Activated CD8-positive, alpha-beta memory T cell treated with anti-CD3 and anti-CD28 coated beads for 48 hours (primary cell): ENCODE measurements around the gene PHACTR1.

ENCODE experiments used
- DNase-seq, 3 experiments: peaks; one replicate each; pipeline ENCODE4 v3.0.0-alpha.2; 2020; ENCODE audit warnings: low read depth in 2 of 3, low spot score in 2 of 3

The PHACTR1 gene

GRCh38 chr6:13024616-13025015 is 308.0 kb downstream of the PHACTR1 start:
- no peak for DNase-seq

DNA sequence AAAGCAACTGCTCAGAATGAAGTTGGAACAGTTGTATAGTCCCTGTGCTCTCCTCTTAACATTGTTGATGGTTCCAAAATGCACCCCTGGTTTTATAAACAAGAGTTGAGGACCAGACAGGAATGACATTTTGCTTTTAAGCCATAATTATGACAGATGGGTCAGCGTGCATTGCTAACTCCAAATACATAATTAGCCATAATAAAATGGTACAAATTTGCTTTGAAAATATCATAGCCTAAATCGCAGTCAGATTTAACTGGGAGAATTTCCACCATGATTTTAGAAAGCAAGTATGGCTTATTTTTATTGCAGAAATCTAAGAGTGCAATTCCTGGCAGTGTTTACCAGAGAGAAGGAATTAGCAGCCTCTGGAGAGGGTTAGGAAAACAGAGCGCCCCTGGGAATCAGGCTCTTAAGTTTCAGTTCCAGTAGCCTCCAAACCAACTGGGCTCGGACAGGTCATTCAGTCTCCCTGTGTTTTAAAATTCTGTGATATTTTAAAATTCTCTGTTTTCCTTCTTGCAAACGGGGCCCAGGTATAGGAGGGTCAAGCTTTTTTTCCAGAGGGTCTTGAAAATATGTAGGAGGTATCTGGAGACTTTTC is 309.4 kb downstream of the PHACTR1 start:
- DNase-seq, result no peak

- no peak for DNase-seq
These were observed 310.0 kb downstream of the PHACTR1 start for GRCh38 chr6:13026557-13026956.

DNA sequence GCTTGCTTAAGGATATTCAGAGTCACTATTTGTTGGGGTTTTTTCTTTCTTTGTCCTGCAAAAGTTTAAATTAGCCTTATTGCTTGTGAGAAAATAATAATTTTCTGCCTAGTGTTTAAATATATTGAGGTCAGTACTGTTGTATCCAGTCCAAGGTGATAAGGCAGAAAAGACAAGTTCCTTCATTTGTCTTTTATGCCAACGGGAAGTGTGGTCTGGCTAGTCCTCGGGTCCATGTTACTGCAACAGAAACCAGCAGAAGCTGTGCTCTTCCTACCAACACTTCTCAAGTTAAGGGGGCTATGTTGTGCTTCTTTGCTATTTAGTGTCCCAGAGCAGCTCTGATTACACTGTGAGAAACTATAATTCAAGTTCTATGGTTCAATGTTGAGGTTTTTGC is 310.6 kb downstream of the PHACTR1 start:
- no peak for DNase-seq

- no peak for DNase-seq
These were observed 313.8 kb downstream of the PHACTR1 start for GRCh38 chr6:13030396-13030795.

DNA sequence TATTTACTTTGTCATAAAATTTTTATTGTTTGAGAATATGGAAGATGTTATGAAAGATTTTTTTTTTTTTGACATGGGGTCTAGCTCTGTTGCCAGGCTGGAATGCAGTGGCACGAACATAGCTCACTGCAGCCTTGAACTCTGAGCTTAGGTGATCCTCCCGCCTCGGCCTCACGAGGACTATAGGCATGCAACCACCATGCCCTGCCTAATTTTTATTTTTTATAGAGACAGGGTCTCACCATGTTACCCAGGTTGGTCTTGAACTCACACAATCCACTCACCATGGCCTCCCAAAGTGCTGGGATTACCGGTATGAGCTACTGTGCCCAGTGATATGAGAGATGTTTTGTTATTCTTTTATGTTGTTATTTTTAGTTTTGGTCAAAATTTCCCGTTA is 316.0 kb downstream of the PHACTR1 start:
- no peak for DNase-seq

DNA sequence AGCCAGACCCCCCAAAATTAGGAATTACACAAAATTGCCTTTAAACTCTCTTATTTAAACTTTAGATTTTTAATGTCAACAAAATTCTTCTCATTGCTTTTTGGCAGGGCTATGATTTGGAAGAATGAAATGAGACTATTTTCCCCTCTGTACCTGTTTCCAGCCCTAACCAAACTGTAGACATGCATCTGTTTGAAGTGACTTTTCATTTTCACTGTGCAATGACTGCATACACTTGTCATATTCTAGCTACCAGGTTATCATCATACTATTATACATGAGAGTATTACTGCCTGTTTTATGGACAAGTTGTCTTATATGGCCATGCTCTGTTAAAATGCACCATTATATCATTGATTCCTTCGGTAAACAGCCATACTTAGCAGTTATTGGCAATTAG is 316.6 kb downstream of the PHACTR1 start:
- DNase-seq, result no peak

DNA sequence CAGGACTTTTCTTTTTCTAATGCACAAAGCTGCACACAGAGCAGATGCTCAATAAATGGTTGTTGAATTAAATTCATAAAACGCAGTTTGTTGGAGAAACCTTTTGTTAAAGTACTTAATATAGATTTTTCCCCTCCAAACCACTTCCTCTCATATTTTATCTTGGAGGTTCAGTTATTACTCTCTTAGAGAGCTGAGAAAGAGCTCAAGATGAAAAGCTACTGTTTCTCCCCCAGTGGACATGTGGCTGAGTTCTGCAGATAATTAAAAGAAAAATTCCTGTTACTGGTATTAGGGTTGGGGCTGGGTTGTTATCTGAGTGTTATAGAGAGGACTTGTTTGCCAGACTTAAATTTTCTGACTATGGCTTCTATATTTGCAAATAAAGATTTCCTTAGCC is 317.7 kb downstream of the PHACTR1 start:
- no peak for DNase-seq

DNA sequence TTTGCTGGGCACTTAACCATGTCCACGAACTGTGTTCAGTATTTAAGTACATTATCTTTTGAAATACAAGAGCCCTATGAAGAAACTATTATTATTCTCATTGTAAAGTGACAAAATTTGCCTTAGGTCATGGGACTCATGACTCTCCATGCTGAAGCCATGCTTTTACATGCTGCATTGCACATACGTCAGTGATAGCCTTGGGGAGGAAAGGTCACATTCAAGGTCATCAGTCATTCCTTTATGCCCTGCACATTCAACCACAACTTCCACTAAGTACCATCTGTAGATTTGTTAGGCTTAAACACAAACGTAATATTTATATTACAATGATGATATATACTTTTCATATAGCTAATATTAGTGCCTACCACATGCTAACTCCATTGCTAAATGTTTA is 319.0 kb downstream of the PHACTR1 start:
- no peak for DNase-seq

DNA sequence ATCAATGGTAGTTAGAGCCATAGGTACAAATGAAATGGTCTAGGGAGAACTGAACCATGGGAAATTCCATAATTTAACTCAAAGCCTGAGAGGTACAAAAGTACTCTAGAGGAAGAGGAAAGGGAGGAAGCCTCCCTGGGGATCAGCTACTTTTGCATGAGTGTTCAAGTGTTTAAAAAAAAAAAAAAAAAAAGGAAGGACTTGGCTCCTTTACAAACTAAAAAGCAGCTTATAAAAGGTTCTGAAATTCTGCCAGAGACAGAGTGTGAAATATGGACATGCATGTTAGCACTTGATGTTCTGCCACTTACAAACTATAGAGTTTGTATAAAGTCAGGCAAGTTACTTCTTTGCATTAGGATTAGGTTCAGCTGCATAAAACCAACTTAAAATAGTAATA is 321.7 kb downstream of the PHACTR1 start:
- no peak for DNase-seq

DNA sequence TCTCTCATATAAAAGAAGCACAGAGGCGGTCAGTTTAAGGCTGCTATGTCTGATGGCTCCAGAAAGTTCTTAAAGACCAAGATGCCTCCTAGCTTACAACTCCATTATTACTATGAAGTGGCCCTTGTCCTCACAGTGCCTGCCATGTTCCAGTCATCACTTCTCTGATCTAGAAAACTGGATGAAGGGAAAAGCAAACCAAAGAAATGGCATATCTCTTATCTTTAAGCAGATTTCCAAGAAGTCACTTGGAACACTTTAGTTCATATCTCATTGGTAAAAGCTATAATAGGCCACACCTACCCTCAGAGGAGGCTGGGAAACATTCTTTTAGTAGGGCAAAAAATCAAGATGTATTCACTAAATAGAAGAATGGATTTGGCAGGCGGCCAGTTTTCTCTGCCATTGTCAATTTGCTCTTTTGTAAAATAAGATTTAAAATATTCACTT is 322.2 kb downstream of the PHACTR1 start:
- no peak for DNase-seq

- no peak for DNase-seq
These were observed 327.8 kb downstream of the PHACTR1 start for GRCh38 chr6:13044390-13044789.

DNA sequence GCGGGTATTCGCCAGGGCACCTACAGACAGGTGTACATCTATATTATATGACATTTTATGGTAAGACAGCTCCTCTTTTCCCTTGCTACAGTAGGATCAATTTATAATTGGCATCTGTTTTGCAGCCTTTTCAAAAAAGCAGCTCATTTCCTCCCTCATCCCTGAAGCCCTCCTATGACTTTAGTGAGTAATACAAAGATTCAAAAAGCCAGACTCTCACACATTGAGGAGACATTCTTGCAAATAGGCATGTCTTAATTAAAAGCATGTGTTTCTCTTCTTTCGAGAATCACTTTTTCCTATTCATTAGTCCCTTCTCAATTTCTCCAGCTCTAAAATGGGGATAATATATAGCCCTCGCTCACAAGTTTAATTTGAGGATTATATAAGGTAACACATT is 328.3 kb downstream of the PHACTR1 start:
- no peak for DNase-seq

- DNase-seq, result no peak
These were observed 329.1 kb downstream of the PHACTR1 start for GRCh38 chr6:13045676-13046075.

DNA sequence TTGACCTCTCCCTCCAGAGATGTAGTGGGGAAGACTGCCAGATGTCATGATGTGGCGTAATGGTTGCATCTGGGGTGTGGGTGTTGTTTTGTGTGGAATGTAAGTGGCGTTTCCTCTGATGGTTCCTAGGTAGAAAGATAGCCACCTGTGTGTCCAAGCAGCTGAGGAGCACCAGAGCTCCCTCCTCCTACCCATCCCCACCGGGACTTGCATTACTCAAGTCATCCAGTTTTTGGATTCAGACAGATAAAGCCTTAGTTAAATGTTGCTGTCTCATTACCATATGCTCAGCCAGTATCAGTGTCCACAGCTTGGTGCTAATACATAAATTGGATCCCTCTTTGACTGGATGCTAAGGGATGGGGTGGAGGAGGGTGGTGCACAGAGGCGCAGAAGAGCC is 329.5 kb downstream of the PHACTR1 start:
- DNase-seq, result no peak

DNA sequence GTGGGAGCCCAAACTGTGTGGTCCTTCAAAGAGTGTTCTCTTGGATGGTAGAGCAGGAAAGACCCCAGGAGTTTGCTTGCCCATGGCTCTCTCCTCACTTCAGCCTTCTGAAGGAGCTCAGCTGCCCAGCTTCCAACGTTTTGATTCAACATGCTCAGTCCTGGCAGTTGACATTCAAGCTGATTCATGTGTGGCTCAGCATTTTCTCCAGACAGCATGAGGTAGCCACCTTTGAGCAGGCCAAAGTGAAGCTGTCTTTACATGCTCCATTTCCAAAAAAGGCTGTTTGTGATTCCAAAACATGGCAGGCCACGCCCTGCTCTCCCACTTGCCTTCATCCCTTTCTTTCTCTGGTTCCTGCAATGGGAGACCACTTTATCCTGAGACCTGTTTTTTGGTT is 331.5 kb downstream of the PHACTR1 start:
- DNase-seq, result no peak

- DNase-seq, result no peak
These were observed 333.2 kb downstream of the PHACTR1 start for GRCh38 chr6:13049666-13050254.

DNA sequence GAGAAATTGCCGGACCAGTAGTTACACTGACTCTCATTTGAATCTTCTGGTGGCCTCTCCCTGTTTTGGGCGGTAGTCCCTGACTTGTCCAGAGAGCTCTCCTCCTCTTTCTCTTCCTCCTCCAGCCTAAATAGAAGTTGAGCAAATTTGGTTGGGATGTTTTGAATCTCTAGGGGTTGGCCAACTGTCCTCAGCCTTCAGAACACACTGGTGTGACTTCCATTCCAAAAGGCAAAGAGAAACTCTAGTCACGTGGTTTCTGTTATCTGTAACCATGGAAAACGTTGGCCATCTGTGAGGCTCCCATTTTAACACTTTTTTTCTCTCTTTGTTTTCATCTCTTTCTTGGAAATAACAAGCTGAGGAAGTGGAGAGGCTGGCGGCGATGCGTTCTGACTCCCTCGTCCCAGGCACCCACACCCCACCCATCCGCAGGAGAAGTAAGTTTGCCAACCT is 336.5 kb downstream of the PHACTR1 start:
- no peak for DNase-seq

DNA sequence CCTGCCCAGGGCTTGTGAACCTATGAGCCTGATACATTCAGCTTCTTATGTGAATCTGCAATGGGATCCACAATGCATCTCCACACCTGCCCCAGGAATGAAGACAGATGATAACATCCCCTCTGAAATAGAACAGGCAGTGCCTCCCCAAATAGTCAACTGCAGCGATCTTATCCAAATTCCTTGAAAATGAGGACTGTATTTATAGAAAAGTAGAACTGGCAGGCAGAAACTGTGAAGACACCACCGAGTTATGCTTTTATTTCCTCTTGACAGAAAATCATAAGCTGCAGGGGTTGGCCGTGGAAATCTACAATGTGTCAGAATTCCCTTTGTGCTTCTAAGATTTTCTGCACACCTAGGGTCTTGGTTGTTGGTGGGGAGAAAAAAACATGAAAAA is 341.5 kb downstream of the PHACTR1 start:
- DNase-seq, result no peak

DNA sequence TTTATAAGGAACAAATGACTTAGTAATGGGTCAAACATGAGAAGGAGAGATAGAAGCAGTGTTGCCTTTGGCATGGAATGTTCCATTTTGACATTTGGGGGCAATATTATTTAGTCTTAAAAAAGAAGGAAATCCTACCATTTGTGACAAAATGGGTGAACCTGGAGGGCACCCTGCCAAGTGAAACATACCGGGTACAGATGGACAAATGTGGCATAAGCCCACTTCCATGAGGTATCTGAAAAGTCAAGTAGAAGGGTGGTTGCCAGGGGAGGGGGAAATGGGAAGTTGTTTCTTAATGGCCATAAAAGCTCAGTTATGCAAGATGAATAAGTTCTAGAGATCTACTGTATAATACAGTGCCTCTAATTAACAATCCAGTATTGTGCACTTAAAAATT is 342.5 kb downstream of the PHACTR1 start:
- no peak for DNase-seq

- DNase-seq, result no peak
These were observed 346.8 kb downstream of the PHACTR1 start for GRCh38 chr6:13063300-13063918.

DNA sequence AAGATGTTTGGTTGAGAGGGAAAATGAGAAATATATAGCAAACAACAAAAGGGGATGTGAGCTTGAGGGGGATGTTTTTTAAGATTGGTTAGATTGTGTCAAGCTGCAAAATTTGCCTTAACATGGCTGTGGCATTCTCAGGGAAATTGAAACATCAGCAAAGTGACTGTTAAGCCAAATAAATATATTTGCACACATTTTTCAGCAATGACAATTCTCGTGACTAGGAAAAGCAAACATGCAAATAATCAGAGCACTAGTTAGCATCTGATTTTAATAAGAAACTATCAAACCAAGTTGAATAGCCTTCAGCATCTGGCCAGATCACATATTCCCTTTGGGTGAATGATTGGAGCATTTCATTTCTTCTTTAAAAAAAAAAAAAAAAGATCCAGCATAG is 349.0 kb downstream of the PHACTR1 start:
- DNase-seq, result no peak

GRCh38 chr6:13066050-13066449 is 349.5 kb downstream of the PHACTR1 start:
- no peak for DNase-seq
